HEK293 (cell line): ENCODE data around the gene WBP2NL.

Experiments
- CTCF ChIA-PET: fragments of 350-600 bp; formaldehyde crosslinking; extraction: SDS; loops from one replicate; lab custom pipeline; 2021; ENCODE audit warnings: antibody characterized with exemption; lab: Yijun Ruan, JAX
- POLR2A ChIA-PET: fragments of 300-600 bp; formaldehyde crosslinking; extraction: SDS; loops from one replicate; lab custom pipeline; 2020; ENCODE audit warnings: antibody characterized with exemption, inconsistent platforms; lab: Yijun Ruan, JAX
- H3K27ac ChIP-seq: fragments of 200-500 bp; sonication (Bioruptor generic); 2 replicates; pipeline ENCODE4 v1.5.1; 2014; ENCODE audit warnings: low read depth, low read length, control low read depth, inconsistent platforms; ENCODE audit errors: extremely low read depth
- H3K36me3 ChIP-seq, 2 experiments: fragments of 200-500 bp in 1 of 2; sonication (Bioruptor generic) in 1 of 2; 1 replicate in 1 of 2; 2 replicates in 1 of 2; pipeline ENCODE4 v1.5.1; 2014 to 2017; ENCODE audit warnings: inconsistent platforms in 2 of 2, low read length in 2 of 2; ENCODE audit not compliant: control insufficient read depth in 2 of 2, insufficient read depth in 1 of 2
- H3K4me1 ChIP-seq: fragments of 200-500 bp; sonication (Bioruptor generic); 2 replicates; pipeline ENCODE4 v1.5.1; 2014; ENCODE audit warnings: mild to moderate bottlenecking, low read length, inconsistent platforms; ENCODE audit not compliant: control insufficient read depth, insufficient read depth
- H3K4me3 ChIP-seq: 2 replicates; pipeline ENCODE4 v1.5.1; 2011; ENCODE audit warnings: low read depth, mild to moderate bottlenecking, control low read depth, low read length, moderate library complexity
- H3K9me3 ChIP-seq: fragments of 200-500 bp; sonication (Bioruptor generic); 2 replicates; pipeline ENCODE4 v1.5.1; 2014; ENCODE audit warnings: low read depth, low read length, inconsistent platforms; ENCODE audit not compliant: control insufficient read depth, insufficient read depth
- CTCF ChIP-seq: fragments of 450-650 bp; formaldehyde crosslinking; IDR thresholded peaks from 2 replicates; pipeline ENCODE4 v1.5.1; 2016; ENCODE audit warnings: missing biosample characterization, missing genetic modification characterization
- PRDM2 ChIP-seq: fragments of 450-650 bp; formaldehyde crosslinking; IDR thresholded peaks from 2 replicates; pipeline ENCODE4 v1.5.1; 2016; ENCODE audit warnings: missing biosample characterization, missing genetic modification characterization, borderline replicate concordance
- RBAK ChIP-seq: fragments of 450-650 bp; formaldehyde crosslinking; IDR thresholded peaks from 2 replicates; pipeline ENCODE4 v1.5.1; 2016; ENCODE audit warnings: missing biosample characterization, missing genetic modification characterization
- ZBTB17 ChIP-seq: fragments of 450-650 bp; formaldehyde crosslinking; IDR thresholded peaks from 2 replicates; pipeline ENCODE4 v1.5.1; 2016; ENCODE audit warnings: missing biosample characterization, missing genetic modification characterization
- ZBTB20 ChIP-seq: fragments of 450-650 bp; formaldehyde crosslinking; IDR thresholded peaks from 2 replicates; pipeline ENCODE4 v1.5.1; 2016; ENCODE audit warnings: missing biosample characterization, missing genetic modification characterization
- ZBTB21 ChIP-seq: fragments of 450-650 bp; formaldehyde crosslinking; IDR thresholded peaks from 2 replicates; pipeline ENCODE4 v1.5.1; 2017; ENCODE audit warnings: missing biosample characterization, missing genetic modification characterization
- ZNF132 ChIP-seq: fragments of 450-650 bp; formaldehyde crosslinking; IDR thresholded peaks from 2 replicates; pipeline ENCODE4 v1.5.1; 2017; ENCODE audit warnings: missing biosample characterization, missing genetic modification characterization, borderline replicate concordance
- ZNF169 ChIP-seq: fragments of 450-650 bp; formaldehyde crosslinking; IDR thresholded peaks from 2 replicates; pipeline ENCODE4 v1.5.1; 2016; ENCODE audit warnings: missing biosample characterization, missing genetic modification characterization
- ZNF23 ChIP-seq: fragments of 450-650 bp; formaldehyde crosslinking; IDR thresholded peaks from 2 replicates; pipeline ENCODE4 v1.5.1; 2016; ENCODE audit warnings: missing biosample characterization, missing genetic modification characterization, borderline replicate concordance
- ZNF280D ChIP-seq: fragments of 450-650 bp; formaldehyde crosslinking; IDR thresholded peaks from 2 replicates; pipeline ENCODE4 v1.5.1; 2016; ENCODE audit warnings: missing biosample characterization, missing genetic modification characterization
- ZNF529 ChIP-seq: fragments of 450-650 bp; formaldehyde crosslinking; IDR thresholded peaks from 2 replicates; pipeline ENCODE4 v1.5.1; 2017; ENCODE audit warnings: missing genetic modification characterization, missing biosample characterization; ENCODE audit not compliant: insufficient replicate concordance
- ZNF596 ChIP-seq: fragments of 450-650 bp; IDR thresholded peaks from 2 replicates; pipeline ENCODE4 v1.5.0; 2018; ENCODE audit warnings: missing biosample characterization, mild to moderate bottlenecking, missing genetic modification characterization, moderate library complexity
- ZNF654 ChIP-seq: fragments of 450-650 bp; formaldehyde crosslinking; IDR thresholded peaks from 2 replicates; pipeline ENCODE4 v1.5.1; 2016; ENCODE audit warnings: low read depth, missing biosample characterization, missing genetic modification characterization
- ZNF664 ChIP-seq: fragments of 450-650 bp; formaldehyde crosslinking; IDR thresholded peaks from 2 replicates; pipeline ENCODE4 v1.5.1; 2016; ENCODE audit warnings: missing biosample characterization, missing genetic modification characterization
- ZNF785 ChIP-seq: fragments of 450-650 bp; formaldehyde crosslinking; IDR thresholded peaks from 2 replicates; pipeline ENCODE4 v1.5.1; 2016; ENCODE audit warnings: missing biosample characterization, missing genetic modification characterization

The WBP2NL gene

GRCh38 chr22:41966225-41966606 lies 32.4 kb upstream of the WBP2NL start:
- H3K4me1 ChIP-seq, result peaks cover 11% of the 10 kb centered on the region
- no peak for TF ChIP-seq ZNF596 (tag by site-specific recombination)
- no peak for TF ChIP-seq ZNF529 (tag by site-specific recombination)
- TF ChIP-seq ZNF23, result no peak
- 0 out of 2 replicates have a peak, but pooled peaks have one; percentile 47 for TF ChIP-seq RBAK (tag by site-specific recombination)
- TF ChIP-seq, all 188 proteins: peak for 1
- ChIA-PET CTCF (interaction anchor here (0.5 to 2.2 kb wide), 15 partner anchors 9 to 1099 kb away, joined by 3 to 6 read pairs (median 4); partner anchors contain the start of gene NDUFA6), POLR2A (no interaction called here)
- Histone ChIP-seq H3K27ac (no peak overlapping the region), H3K4me3 (no peak overlapping the region), H3K36me3 (no peaks in the 10 kb centered on the region), H3K9me3 (no peaks in the 10 kb centered on the region)

GRCh38 chr22:41966607-41967240 lies 31.9 kb upstream of the WBP2NL start:
- Histone ChIP-seq H3K36me3 (no peaks in the 10 kb centered on the region), H3K9me3 (no peaks in the 10 kb centered on the region), H3K27ac (no peak overlapping the region), H3K4me3 (no peak overlapping the region), H3K4me1 (peaks cover 11% of the 10 kb centered on the region)
- ChIA-PET POLR2A (interaction anchor here (0.6 to 0.7 kb wide), 3 partner anchors 22 to 402 kb away, joined by 3 to 5 read pairs (median 4); partner anchors contain the start of gene TNFRSF13C), CTCF (interaction anchor here (0.5 to 2.4 kb wide), 19 partner anchors 9 to 603 kb away, joined by 3 to 16 read pairs (median 4); partner anchors contain the start of gene NDUFA6)
- no peak for TF ChIP-seq ZBTB20 (tag by site-specific recombination)
- no peak for TF ChIP-seq ZNF132
- peak; percentile 58 for TF ChIP-seq ZNF654 (tag by site-specific recombination)
- TF ChIP-seq ZBTB17 (tag by site-specific recombination), result peak; percentile 25; the same call in 1 of the 2 replicates
- TF ChIP-seq CTCF (tag by site-specific recombination), result peak; percentile 77; the same call in 1 of the 2 replicates
- no peak for TF ChIP-seq ZNF280D (tag by site-specific recombination)

- CTCF ChIA-PET, result interaction anchor here (0.8 to 2.4 kb wide), 7 partner anchors 9 to 149 kb away, joined by 3 to 16 read pairs (median 4); partner anchors contain the start of genes CENPM and NDUFA6
- Histone ChIP-seq H3K9me3 (no peaks in the 10 kb centered on the region), H3K4me1 (peaks cover 11% of the 10 kb centered on the region), H3K36me3 (no peaks in the 10 kb centered on the region), H3K27ac (no peak overlapping the region), H3K4me3 (no peak overlapping the region)
- POLR2A ChIA-PET, result interaction anchor here (0.6 to 3.2 kb wide), 4 partner anchors 22 to 410 kb away, joined by 3 to 11 read pairs (median 6); partner anchors contain the start of genes CENPM, NAGA and NDUFA6
- no peak for TF ChIP-seq ZBTB21 (tag by site-specific recombination)
- no peak for TF ChIP-seq PRDM2 (tag by site-specific recombination)
- no peak for TF ChIP-seq ZNF785 (tag by site-specific recombination)
- TF ChIP-seq ZNF169, result no peak
- TF ChIP-seq ZNF664 (tag by site-specific recombination), result peak; percentile 80
Observed at GRCh38 chr22:41968601-41969000, 30.0 kb upstream of the WBP2NL start.
